ENCODE results near the gene KLHL25.
A peak's percentile ranks its signal among the peaks of the same experiment; 100 is the strongest.
"Not testable (repeated sequence)": the region's sequence is repeated elsewhere in the genome, so short reads cannot be mapped to it uniquely, and the experiment has no call there.

The KLHL25 gene

DNA sequence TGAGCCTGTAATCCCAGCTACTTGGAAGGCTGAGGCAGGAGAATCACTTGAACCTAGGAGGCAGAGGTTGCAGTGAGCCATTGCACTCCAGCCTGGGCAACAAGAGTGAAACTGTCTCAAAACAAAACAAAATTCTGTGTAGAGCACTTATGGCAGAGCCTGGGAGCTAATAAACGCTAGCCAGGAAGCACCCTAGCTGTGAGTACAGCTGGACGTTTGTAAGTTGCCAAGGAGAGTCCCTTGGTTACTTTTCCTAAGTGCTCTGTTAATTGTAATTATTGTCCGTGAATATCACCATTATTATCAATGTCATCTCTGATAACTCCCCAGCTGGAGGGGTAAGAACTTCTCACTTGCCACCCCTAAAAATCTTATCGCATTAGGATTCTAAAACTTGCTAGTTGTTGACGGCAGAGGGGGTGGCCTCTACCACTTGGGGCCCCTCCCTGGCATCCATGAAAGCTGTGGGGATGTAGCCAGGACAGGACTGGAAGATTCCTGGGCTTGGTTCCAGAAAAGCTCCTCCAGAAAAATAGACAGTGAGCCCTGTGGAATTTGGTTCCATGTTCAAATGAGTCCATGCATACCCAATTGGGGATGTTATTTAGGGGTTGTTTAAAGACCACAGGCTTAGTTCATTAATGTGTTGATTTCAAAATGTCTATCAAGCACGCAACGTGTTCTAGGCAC is 9.9 kb upstream of the KLHL25 start:
- DNase-seq = no peak

DNA sequence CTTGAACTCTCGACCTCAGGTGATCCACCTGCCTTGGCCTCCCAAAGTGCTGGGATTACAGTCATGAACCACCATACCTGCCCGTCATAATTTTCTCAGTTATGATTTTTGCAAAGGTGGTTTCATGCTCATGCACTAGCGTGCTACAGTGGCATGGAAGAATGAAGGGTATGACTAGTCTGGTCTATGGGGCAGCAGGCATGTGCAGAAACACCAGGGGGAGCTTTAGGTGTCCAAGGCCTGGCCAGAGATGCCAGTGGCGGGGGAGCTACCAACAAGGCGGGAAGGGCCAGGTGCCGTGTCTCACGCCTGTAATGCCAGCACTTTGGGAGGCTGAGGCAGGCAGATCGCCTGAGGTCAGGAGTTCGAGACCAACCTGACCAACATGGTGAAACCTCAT is 7.9 kb upstream of the KLHL25 start:
- not testable (repeated sequence) for DNase-seq

DNA sequence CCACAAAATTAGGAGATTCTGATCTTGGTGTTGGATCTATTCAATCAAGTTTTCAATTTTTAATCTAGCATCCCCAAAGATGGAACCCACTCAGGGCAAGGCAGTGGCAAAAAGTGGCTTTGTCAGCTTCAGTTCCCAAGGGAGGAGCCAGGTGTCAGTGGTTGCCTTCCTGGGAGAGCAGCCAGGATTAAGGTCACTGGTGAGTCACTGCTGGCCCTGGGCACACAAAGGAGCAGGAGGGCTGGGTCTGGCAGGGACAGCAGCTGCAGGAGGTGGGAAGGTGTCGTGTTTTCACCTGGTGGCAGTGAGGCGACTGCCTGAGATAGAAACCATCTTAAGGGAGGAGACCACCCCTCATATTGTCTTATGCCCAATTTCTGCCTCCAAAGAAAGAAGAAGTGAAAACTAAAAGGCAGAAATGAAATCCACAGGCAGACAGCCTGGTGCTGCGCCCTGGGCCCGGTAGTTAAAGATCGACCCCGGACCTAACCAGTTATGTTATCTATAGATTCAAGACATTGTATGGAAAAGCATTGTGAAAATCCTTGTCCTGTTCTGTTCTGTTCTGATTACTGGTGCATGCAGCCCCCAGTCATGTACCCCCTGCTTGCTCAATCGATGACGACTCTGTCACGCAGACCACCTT is 5.9 kb upstream of the KLHL25 start:
- peak; percentile 74 for DNase-seq

DNA sequence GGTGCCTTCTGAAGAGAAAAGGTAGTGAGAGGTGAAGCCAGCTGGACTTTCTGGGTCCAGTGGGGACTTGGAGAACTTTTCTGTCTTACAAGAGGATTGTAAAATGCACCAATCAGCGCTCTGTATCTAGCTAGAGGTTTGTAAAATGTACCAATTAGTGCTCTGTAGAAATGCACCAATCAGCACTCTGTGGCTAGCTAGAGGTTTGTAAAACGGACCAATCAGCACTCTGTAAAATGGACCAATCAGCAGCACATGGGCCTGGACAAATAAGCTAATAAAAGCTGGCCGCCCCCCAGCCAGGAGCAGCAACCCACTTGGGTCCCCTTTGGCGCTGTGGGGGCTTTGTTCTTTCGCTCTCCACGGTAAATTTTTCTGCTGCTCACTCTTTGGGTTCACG is 1.6 kb upstream of the KLHL25 start:
- not testable (repeated sequence) for DNase-seq

DNA sequence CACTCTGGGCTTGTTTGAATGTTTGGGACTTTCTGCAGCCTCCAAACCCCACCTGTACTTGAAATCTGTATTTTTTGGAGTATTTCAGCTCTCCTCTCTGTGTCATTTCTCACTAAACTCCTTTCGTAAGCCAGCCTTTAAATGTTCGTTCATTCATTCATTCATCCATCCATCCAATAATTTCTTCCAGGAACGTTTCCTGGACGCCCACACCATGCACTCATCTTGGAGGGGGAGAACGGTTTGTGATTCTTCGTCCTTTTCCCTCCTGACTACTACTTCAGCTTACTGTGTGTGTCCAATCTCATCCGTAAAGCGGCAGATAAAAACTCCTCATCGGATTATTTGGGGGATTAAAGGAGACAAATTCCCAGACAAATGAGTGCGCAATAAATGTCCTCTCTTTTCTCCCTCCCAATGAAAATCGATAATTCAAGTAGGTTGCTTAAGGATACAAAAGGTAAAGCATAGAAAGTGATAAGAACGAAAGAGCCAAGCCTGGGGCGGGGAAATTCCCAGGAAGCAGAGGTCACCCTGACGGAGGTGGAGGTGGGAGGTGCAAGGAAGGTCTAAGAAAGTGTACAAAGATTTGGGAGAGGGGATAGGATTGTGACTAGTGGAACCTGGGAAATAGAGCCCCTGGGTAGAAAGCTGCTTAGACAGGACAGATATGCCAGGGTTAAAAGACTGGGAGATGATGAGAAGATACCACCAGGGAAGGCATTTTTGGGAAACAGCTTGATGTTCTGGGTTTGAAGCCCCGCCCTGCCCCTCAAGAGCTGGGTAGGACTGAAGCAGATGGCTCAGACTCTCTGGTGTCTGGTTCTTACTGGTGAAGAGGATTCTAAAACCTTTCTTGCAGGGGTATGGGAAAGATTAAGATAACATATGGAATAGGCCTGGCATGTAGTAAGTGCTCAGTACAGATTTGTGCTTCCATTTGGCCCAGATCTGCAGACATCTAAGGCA is 896 bp upstream of the KLHL25 start:
- no peak for DNase-seq

DNA sequence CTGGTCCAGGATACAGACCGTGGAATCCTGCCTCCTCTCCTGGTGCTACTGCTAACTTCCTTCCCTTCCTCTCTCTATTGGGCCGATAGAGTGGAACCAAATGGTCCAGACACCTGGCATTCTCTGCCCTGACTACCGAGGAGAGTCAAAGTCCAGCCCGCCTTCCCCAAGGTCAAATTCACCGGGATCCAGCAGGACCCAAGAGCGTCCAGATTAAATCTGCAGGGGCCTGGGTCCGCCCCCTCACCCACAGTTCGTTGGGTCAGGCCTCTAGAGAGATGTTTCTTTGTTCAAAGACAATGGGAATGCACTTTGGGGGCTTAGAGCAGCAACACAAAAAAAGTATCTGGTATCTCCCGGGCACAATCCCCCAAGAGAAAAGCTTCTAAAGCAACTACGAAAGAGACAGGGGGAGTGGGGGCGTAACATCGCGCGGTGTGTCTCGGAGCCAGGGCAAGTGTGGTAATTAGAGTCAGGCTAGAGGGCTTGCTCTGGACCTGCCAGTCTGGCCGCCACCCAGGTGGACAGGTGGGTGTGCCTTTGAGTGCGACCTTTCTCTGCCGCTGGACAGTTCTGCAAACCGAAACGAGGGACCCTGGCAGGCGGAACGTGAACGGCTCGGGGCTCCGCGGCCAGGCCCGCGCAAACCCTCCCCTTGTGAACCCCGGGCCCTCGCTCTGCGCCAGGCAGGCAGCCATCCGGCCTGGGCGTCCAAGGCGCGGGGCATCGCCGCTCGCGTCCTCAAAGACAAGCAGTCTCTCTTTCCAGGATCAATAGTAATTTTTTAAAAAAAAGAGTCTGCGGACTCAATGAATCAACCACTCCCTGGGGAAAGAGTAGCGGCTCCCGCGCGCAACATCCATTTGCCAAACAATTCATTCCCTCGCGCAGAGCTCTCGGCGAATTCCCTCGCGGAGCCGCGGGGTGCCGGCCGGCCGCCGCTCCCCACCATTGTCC is 806 bp downstream of the KLHL25 start:
- no peak for DNase-seq

DNA sequence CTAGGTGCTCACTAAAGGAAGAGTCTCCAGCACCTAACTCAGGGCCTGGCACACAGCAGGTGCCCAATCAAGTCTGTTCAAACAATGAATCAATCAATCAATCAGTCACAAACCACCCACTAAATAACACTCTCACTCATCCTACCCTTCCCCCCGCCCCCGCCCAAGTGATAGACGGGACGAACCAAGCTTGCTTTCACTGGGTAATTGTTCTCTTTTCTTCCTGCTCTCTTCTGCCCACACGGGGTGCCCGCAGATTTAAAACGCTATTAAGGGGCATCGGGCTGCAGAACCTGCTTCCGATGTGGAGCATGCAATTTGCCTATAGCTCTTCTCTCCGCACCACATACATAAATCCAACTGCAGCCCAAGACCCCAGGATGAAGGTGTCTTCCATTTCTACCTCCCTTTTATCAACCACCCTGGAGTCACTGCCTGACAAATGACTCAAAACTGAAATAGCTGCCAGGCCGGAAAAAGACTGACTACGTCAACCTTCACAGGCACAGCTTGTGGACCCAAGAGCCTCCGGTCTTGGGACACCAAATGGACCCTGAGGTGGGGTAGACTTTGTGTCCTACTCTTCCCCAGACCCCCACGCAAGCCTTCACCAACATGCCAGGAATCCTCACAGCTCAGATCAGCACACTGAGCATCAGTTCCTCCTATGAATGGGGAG is 1.7 kb downstream of the KLHL25 start:
- no peak for DNase-seq

DNA sequence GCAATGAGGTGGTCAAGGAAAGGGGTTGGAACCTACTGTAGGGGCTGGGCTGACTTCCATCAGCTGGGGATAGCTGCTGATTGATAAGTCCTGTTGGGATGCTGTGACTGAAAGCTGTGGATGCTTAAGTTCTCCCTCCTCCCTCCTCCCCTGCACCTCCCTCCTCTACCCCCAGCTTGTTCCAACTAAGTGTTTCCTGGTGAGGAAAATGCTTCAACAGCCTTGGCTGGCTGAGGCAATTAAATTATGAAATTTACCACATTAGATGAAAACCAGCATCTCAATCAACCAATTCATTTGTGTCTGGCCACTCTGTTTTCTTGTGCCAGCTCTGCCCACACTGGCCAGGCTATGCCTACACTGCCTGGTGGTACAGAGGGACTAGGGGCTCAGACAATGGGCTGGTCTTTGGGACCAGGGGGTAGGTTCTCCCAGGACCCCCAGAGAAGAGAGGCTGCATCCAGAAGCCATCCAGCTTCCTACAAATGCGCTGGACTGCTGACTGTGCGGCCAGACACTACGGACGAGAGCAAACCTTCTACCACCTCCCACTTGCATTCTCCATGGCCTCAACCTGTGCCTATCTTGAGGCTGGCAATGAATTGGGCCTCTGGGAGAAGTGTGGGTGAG is 2.5 kb downstream of the KLHL25 start:
- no peak for DNase-seq

DNA sequence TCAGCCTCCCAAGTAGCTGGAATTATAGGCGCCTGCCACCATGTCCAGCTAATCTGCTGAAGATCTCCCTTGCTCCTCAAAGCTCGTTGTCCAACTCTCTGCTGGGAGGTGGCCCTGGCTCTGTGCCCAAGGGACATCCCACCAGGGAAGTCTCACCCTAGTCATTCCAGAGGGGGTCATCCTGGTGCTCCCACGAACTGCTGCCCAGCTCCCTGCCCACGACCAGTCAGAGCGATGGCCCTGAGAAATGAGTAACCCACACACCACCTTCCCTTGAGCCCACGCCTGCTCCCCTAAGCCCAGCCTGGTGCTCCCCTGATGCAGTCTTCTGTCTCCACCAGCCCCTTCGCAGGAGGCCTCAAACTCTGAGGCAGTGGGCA is 5.2 kb downstream of the KLHL25 start:
- no peak for DNase-seq

DNA sequence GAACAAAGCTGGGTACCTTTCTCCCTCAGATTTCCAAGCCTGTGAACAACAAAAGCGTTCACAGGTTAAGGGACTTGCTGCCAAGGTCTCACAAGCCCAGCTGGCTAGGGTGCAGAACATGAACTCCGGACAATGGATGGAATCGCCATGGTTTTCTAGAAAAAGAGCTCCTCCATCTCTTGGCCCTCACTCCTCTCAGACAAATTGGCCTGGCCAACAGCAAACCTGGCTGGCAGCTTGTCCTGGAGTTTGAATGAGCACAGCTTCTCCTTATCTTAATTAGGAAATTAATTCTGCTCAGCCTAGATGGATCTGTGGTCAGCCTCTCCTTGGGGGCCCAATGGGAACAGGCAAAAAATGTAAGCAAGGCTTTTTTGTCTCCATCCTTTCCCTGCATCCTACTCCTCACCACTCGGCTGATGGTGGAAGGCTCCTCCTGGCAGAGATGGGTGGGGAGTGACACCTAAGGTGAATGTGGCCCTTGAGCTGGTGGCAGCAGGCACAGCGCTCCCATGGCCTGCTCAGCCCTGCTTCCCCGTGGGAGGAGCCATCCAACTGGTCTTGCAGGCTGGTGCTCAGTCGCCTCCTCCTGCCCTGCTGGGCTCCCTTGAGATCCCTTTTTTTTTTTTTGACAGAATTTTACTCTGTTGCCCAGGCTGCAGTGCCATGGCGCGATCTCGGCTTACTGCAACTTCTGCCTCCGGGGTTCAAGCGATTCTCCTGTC is 5.8 kb downstream of the KLHL25 start:
- DNase-seq = no peak

DNA sequence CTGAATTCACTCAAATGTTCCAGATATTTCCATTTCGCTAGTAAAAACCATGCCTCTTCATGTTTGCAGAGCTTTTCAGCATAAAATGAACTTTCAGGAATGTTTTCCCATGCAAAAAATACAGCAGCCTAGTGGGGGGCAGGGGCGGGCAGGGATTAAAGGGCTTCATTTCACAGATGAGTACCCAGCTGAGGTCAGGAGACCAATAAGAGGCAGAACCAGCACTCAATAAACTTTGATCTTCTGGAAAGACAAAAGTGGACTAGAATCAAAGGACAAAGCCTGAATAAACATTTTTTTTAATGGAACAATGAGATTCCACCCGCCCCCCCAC is 8.0 kb downstream of the KLHL25 start:
- no peak for DNase-seq

DNA sequence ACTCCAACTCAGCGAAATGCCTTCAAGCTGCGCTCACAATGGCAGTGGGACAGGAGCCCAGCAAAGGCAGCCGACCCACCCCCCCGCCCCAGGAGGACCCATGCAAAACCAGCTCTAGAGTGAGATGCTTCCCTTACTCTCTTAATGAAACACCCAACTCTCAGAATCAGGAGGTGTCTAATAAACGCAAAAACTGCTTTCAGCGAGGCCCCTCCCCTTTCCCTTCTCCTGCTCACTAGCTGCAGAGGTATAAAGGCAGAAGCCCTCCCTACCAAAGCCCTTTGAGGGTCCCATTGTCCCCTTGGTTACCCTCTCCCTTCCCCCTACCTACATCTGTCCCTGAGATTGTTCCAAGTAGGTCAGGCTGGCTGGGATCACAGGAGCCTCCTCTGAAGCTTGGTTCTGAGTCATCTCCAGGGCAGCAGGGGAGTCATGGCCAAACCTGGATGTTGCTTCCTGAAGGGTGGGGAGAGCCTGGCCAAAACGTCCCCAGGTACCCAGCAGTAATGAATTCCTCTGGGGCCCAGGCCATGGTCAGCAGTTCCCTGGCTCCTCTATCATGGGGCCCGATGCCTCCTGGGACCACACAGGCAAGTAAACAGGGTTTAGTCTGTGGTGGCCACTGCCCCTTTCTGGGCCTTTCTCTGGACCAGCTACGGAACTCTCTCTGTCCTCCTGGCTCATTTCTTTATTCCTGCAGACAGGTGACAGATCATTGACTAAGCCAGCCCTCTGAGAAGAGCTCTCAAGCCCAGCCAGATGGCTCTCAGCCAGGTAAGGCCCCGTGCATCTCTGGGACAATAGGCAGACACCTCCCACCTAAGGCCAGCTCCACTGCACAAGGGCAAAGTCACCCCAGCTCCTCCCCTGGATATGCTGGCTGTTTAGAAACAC is 8.6 kb downstream of the KLHL25 start:
- DNase-seq = peak; percentile 56

DNA sequence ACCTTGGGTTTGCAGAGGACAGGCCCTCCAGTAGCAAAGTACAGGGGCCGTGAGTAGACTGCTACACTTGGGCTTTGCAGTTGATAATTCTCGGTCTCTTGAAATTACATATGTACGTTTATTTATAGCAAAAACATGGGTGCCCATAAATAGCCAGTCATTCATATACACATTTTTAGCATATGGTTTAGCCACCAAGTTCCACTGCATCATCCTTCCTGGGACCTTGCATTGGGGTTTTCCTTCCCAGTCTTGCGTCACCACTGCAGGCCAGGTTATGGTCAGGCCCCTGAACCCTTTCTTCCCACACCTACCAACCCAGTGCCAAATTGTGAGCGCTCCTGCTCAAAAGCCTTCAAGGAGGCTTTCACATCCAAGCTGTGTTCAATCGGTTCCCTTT is 12.7 kb downstream of the KLHL25 start:
- no peak for DNase-seq

DNA sequence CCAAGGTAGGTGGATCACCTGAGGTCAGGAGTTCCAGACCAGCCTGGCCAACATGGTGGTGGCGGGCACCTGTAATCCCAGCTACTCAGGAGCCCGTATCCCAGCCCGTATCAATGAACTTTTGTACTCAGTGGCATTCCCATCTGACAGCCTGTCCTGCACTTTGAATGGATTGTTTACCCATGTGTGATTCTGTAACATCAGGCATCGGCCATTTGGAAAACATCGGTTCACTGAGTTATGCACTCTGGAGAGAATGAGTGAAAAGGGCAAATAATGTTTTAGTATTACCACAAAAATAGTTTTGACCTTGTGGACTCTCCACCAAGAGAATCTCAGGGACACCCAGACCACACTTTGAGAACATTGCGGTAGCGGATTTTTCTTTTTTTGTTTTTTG is 13.6 kb downstream of the KLHL25 start:
- DNase-seq = no peak

DNA sequence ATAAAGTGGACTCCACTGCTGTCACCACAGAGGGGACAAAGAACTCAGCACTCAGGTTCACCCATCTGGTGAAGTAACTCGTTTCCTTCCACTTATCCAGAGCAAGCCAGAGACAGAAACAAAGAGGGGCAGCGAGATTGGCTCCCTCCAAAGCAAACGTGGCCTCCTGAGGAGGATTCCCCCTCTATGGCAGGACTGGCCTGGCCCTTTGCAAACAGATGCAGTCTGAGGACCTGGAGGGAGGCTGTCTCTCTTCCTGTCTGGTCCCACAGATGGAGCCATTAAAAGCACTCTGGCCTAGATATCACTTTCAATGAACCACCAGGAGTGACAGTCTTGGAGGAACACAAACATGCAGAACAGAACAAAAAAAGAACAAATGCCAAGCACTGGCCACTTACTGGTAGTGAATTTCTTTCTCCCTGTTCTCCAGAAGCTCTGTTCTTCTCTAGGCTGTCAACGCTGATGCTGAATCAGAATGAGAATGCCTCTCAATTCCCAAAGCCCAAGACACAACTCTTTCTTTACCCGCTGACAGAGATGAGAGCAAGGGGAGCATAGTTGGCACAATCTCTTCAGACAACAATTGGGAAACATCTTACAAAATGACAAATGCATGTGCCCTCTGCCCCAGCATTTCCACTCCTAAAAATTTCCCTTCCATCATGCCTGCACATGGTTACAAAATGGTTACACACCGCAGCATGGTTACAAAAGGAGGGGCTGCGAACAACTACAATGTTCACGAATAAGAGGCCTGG is 14.3 kb downstream of the KLHL25 start:
- DNase-seq = no peak

DNA sequence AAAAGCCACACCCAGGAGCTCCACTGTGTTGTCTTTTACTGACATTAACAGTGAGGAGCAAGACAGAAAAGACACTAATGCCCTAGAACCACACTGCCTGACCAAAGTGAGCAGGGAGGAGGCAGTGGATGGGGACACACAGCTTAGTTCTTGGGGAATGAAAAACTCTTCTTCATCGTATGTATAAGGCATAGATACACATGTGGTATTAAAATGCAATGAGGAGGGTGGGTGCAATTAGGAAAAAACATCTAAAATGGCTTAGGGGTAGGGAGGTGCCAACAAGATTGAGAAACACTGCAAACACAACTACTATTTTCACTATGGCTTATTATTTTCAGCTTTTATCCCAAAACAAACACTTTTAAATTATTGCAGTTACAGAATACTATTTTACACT is 15.5 kb downstream of the KLHL25 start:
- DNase-seq = no peak

DNA sequence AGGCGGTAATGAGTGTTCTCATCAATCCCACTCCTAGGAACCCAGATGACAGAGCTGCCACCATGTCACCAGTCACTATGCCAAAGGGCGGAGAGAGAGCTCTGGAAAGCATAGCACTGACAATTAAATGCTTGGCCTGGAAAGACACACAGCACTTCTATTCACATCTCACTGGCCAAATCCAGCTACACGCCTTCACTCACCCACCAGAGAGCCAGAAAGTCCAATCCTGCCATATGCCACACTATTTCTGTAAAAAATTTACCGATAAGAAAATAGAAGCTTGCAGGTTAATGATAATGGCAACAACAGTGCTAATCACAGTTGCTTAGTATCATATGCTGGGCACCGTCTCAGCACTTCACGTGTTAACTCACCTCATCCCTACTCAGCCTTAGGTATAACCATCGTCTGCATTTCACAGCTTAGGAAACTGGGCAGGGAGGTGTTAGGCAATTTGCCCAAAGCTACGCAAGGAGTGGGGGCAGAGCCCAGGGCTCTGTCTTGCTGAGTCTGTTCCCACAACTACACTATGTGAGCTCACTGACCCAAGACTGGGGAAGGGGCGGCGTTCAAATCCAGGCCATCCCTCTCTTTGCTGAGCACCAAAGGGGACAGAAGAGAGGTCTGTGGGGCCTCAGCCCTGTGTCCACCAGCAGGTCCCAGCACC is 16.5 kb downstream of the KLHL25 start:
- DNase-seq = no peak

Data from DMS153 (cell line).